Activated CD8-positive, alpha-beta T cell treated with anti-CD3 and anti-CD28 coated beads for 36 hours (primary cell): Measurements from ENCODE around the gene CLDN24. TPM values are rescaled to one million over a fixed set of nuclear protein-coding genes. Genes with fewer than 3 reads are reported as not detected.

ENCODE experiments used
- ATAC-seq: fragments of 200-7000 bp; cut with Tn5 transposase; one replicate; pipeline ENCODE4 v1.10.0; 2021; ENCODE audit warnings: mild to moderate bottlenecking, moderate library complexity
- CTCF ChIA-PET: fragments of 350-600 bp; sonication (Branson Sonifier 250); formaldehyde crosslinking; loops from one replicate; lab custom pipeline; 2021; ENCODE audit warnings: antibody characterized with exemption; lab: Charles Lee
- POLR2A ChIA-PET: fragments of 350-600 bp; sonication (Branson Sonifier 250); formaldehyde crosslinking; loops from one replicate; lab custom pipeline; 2021; ENCODE audit warnings: antibody characterized with exemption; lab: Charles Lee
- DNase-seq: peaks from one replicate; pipeline ENCODE4 v3.0.0-alpha.2; 2020
- H3K27ac Mint-ChIP-seq: one replicate; pipeline ENCODE4 v1.8.0; 2021; ENCODE audit warnings: mild to moderate bottlenecking, mixed read lengths
- H3K27me3 Mint-ChIP-seq: one replicate; pipeline ENCODE4 v1.8.0; 2021; ENCODE audit warnings: mixed read lengths
- H3K36me3 Mint-ChIP-seq: one replicate; pipeline ENCODE4 v1.8.0; 2021; ENCODE audit warnings: low read depth, mixed read lengths
- H3K4me1 Mint-ChIP-seq: one replicate; pipeline ENCODE4 v1.8.0; 2021; ENCODE audit warnings: low read depth, mixed read lengths
- H3K4me3 Mint-ChIP-seq: one replicate; pipeline ENCODE4 v1.8.0; 2021; ENCODE audit warnings: mild to moderate bottlenecking, moderate library complexity, mixed read lengths
- H3K9me3 Mint-ChIP-seq: one replicate; pipeline ENCODE4 v1.8.0; 2021; ENCODE audit warnings: mixed read lengths
- CTCF ChIP-seq: fragments of 200-600 bp; IDR thresholded peaks from one replicate; pipeline ENCODE4 v1.8.0; 2022; ENCODE audit warnings: antibody characterized with exemption, mild to moderate bottlenecking
- intact Hi-C: fragments of 100-400 bp; cut with micrococcal nuclease; formaldehyde crosslinking; loops from one replicate; pipeline ENCODE4 v1.10.0; 2022
- total RNA-seq, 2 experiments: library from RNA; stranded (reverse); gene quantifications; one replicate each; pipeline ENCODE4 v1.2.3, GENCODE V29; 2021

CLDN24 gene
- total RNA-seq, 2 experiments from 2014 or later: not detected

GRCh38 chr4:183356931-183357675, 34.9 kb upstream of the CLDN24 start:
- Mint-ChIP-seq H3K27me3 (no peaks in the 10 kb centered on the region), H3K4me1 (no peaks in the 10 kb centered on the region), H3K27ac (no peak overlapping the region), H3K36me3 (no peaks in the 10 kb centered on the region), H3K4me3 (no peak overlapping the region), H3K9me3 (no peaks in the 10 kb centered on the region)
- no peak for TF ChIP-seq CTCF
- ATAC-seq (no peak), DNase-seq (no peak)
- intact Hi-C loops: no loop called here
- ChIA-PET POLR2A (no interaction called here), CTCF (no interaction called here)

GRCh38 chr4:183356173-183356830, 34.1 kb upstream of the CLDN24 start:
- DNase-seq: no peak
- POLR2A ChIA-PET: no interaction called here

GRCh38 chr4:183355405-183355804, 33.2 kb upstream of the CLDN24 start:
- Mint-ChIP-seq H3K27ac (no peak overlapping the region), H3K4me1 (peaks cover 3% of the 10 kb centered on the region), H3K27me3 (peaks cover 6% of the 10 kb centered on the region), H3K4me3 (no peak overlapping the region), H3K9me3 (no peaks in the 10 kb centered on the region), H3K36me3 (no peaks in the 10 kb centered on the region)
- no peak for ATAC-seq
- ChIA-PET POLR2A (no interaction called here), CTCF (no interaction called here)
- TF ChIP-seq CTCF: no peak
- DNase-seq: no peak
- intact Hi-C loops: no loop called here

More at GRCh38 chr4:183356173-183356830, 34.1 kb upstream of the CLDN24 start:
- Mint-ChIP-seq H3K36me3 (no peaks in the 10 kb centered on the region), H3K4me1 (no peaks in the 10 kb centered on the region), H3K27me3 (no peaks in the 10 kb centered on the region), H3K27ac (no peak overlapping the region), H3K4me3 (no peak overlapping the region), H3K9me3 (no peaks in the 10 kb centered on the region)
- ATAC-seq: no peak
- no peak for TF ChIP-seq CTCF
- CTCF ChIA-PET: no interaction called here
- intact Hi-C loops: no loop called here

GRCh38 chr4:183354219-183354618, 32.0 kb upstream of the CLDN24 start:
- Mint-ChIP-seq H3K27ac (no peak overlapping the region), H3K9me3 (no peaks in the 10 kb centered on the region), H3K36me3 (no peaks in the 10 kb centered on the region), H3K4me3 (no peak overlapping the region), H3K4me1 (peaks cover 11% of the 10 kb centered on the region), H3K27me3 (peaks cover 9% of the 10 kb centered on the region)
- POLR2A ChIA-PET: no interaction called here
- DNase-seq: no peak
- intact Hi-C loops: no loop called here
- CTCF ChIA-PET: no interaction called here
- ATAC-seq: no peak
- TF ChIP-seq CTCF: no peak

GRCh38 chr4:183353557-183353956, 31.3 kb upstream of the CLDN24 start:
- Mint-ChIP-seq H3K36me3 (no peaks in the 10 kb centered on the region), H3K9me3 (no peaks in the 10 kb centered on the region), H3K4me3 (no peak overlapping the region), H3K27ac (no peak overlapping the region), H3K4me1 (peaks cover 15% of the 10 kb centered on the region), H3K27me3 (peaks cover 9% of the 10 kb centered on the region)
- ChIA-PET CTCF (interaction anchor here (0.7 kb wide), 1 partner anchor 1347 kb away, joined by 3 read pairs; no protein-coding TSS in a partner anchor), POLR2A (no interaction called here)
- ATAC-seq (no peak), DNase-seq (no peak)
- intact Hi-C loops: no loop called here
- TF ChIP-seq CTCF: no peak
